H1 (cell line): Measurements from ENCODE around the gene DIDO1. TPM values are rescaled to one million over a fixed set of nuclear protein-coding genes. Genes with fewer than 3 reads are reported as not detected.

Source experiments
- CTCF ChIA-PET: fragments of 300-600 bp; sonication (Branson Sonifier 250); formaldehyde crosslinking; loops from one replicate; lab custom pipeline; 2021; ENCODE audit not compliant: partially characterized antibody; lab: Charles Lee
- POLR2A ChIA-PET: fragments of 300-600 bp; sonication (Branson Sonifier 250); formaldehyde crosslinking; loops from one replicate; lab custom pipeline; 2021; ENCODE audit warnings: inconsistent platforms; ENCODE audit not compliant: partially characterized antibody; lab: Charles Lee
- DNase-seq, 2 experiments: peaks; one replicate each; pipeline versions ENCODE4 v3.0.0 to v3.0.0-alpha.2; 2010 to 2022; ENCODE audit warnings: low spot score in 2 of 2, low read depth in 1 of 2, mixed read lengths in 1 of 2
- FAIRE-seq: peaks from 2 replicates; lab custom pipeline; 2011; peaks lifted over from hg19 to GRCh38; lab: Jason Lieb, UNC
- H2AFZ ChIP-seq: 2 replicates; pipeline ENCODE4 v1.8.1; 2012; ENCODE audit warnings: low read length, inconsistent platforms
- H2AK5ac ChIP-seq: 2 replicates; pipeline ENCODE4 v1.6.1; 2013; ENCODE audit warnings: low read depth, low read length
- H2BK120ac ChIP-seq: replicated peaks from 2 replicates; pipeline ENCODE3; 2013; ENCODE audit warnings: low read depth, low read length, inconsistent platforms
- H2BK12ac ChIP-seq: 2 replicates; pipeline ENCODE4 v1.6.1; 2013; ENCODE audit warnings: low read depth, low read length
- H2BK15ac ChIP-seq: 2 replicates; pipeline ENCODE4 v1.6.1; 2013; ENCODE audit warnings: low read length
- H2BK20ac ChIP-seq: 2 replicates; pipeline ENCODE4 v1.6.1; 2013; ENCODE audit warnings: low read length
- H2BK5ac ChIP-seq: 2 replicates; pipeline ENCODE4 v1.6.1; 2013; ENCODE audit warnings: low read depth, low read length
- H3K14ac ChIP-seq: 2 replicates; pipeline ENCODE4 v1.6.1; 2013; ENCODE audit warnings: inconsistent platforms; ENCODE audit not compliant: insufficient read length
- H3K18ac ChIP-seq: 2 replicates; pipeline ENCODE4 v1.6.1; 2013; ENCODE audit warnings: low read length; ENCODE audit errors: extremely low read depth
- H3K23ac ChIP-seq: 2 replicates; pipeline ENCODE4 v1.6.1; 2013; ENCODE audit warnings: inconsistent platforms; ENCODE audit not compliant: insufficient read length
- H3K23me2 ChIP-seq: 2 replicates; pipeline ENCODE4 v1.6.1; 2013; ENCODE audit warnings: low read depth, low read length
- H3K27ac ChIP-seq: 2 replicates; pipeline ENCODE4 v1.6.1; 2011; ENCODE audit warnings: low read depth, low read length, inconsistent platforms
- H3K27me3 ChIP-seq, 4 experiments: replicated peaks in 1 of 4; 1 replicate in 1 of 4; 2 replicates in 3 of 4; pipeline versions ENCODE4 v1.6.1 to v1.8.1; 2011 to 2013; ENCODE audit warnings: low read length in 3 of 4, mild to moderate bottlenecking in 3 of 4, inconsistent platforms in 2 of 4, mixed read lengths in 2 of 4, moderate library complexity in 1 of 4; ENCODE audit not compliant: control insufficient read depth in 3 of 4, insufficient read depth in 3 of 4; ENCODE audit errors: extremely low read depth in 1 of 4
- H3K36me3 ChIP-seq, 4 experiments: 2 replicates each; pipeline versions ENCODE4 v1.6.1 to v1.8.1; 2011 to 2013; ENCODE audit warnings: mild to moderate bottlenecking in 4 of 4, low read length in 3 of 4, moderate library complexity in 2 of 4, control low read depth in 1 of 4, inconsistent platforms in 1 of 4; ENCODE audit not compliant: insufficient read depth in 4 of 4, control insufficient read depth in 2 of 4
- H3K4ac ChIP-seq: replicated peaks from 2 replicates; pipeline ENCODE3; 2013; ENCODE audit warnings: low read length, low read depth, mixed read lengths, inconsistent platforms; ENCODE audit not compliant: insufficient read length
- H3K4me1 ChIP-seq, 4 experiments: replicated peaks in 1 of 4; 1 replicate in 1 of 4; 2 replicates in 3 of 4; pipeline versions ENCODE4 v1.6.1 to v1.8.1; 2011 to 2013; ENCODE audit warnings: low read length in 3 of 4, inconsistent platforms in 2 of 4, mixed read lengths in 1 of 4; ENCODE audit not compliant: insufficient read depth in 4 of 4, control insufficient read depth in 3 of 4
- H3K4me2 ChIP-seq, 2 experiments: 2 replicates each; pipeline versions ENCODE4 v1.6.1 to v1.8.1; 2011 to 2013; ENCODE audit warnings: low read depth in 2 of 2, low read length in 2 of 2, control low read depth in 1 of 2, inconsistent platforms in 1 of 2, mild to moderate bottlenecking in 1 of 2; ENCODE audit not compliant: insufficient read depth in 1 of 2
- H3K4me3 ChIP-seq, 4 experiments: fragments of 200-600, 300-600 bp in 1 of 4; sonication (generic), shearing (Covaris generic), sonication (Bioruptor Twin) in 1 of 4; 2 replicates each; pipeline versions ENCODE4 v1.5.1 to v1.8.1; 2011 to 2016; ENCODE audit warnings: low read length in 4 of 4, low read depth in 3 of 4, control low read depth in 2 of 4, inconsistent platforms in 2 of 4, mild to moderate bottlenecking in 2 of 4, mixed read lengths in 1 of 4, moderate library complexity in 1 of 4; ENCODE audit not compliant: insufficient read depth in 2 of 4; ENCODE audit errors: extremely low read depth in 1 of 4
- H3K56ac ChIP-seq: replicated peaks from 2 replicates; pipeline ENCODE3; 2013; ENCODE audit warnings: low read depth, mild to moderate bottlenecking, mixed read lengths, low read length, inconsistent platforms; ENCODE audit not compliant: insufficient read length
- H3K79me1 ChIP-seq: 2 replicates; pipeline ENCODE4 v1.6.1; 2013; ENCODE audit warnings: low read depth, low read length, control low read depth
- H3K79me2 ChIP-seq, 2 experiments: 2 replicates each; pipeline versions ENCODE4 v1.6.1 to v1.8.1; 2012 to 2013; ENCODE audit warnings: low read length in 2 of 2, mild to moderate bottlenecking in 2 of 2, inconsistent platforms in 1 of 2; ENCODE audit not compliant: insufficient read depth in 2 of 2, control insufficient read depth in 1 of 2
- H3K9ac ChIP-seq, 4 experiments: replicated peaks in 1 of 4; 1 replicate in 1 of 4; 2 replicates in 3 of 4; pipeline versions ENCODE4 v1.6.1 to v1.8.1; 2011 to 2013; ENCODE audit warnings: low read depth in 3 of 4, low read length in 3 of 4, control low read depth in 2 of 4, mild to moderate bottlenecking in 2 of 4, moderate library complexity in 2 of 4, inconsistent platforms in 1 of 4; ENCODE audit errors: extremely low read depth in 1 of 4
- H3K9me3 ChIP-seq, 2 experiments: 2 replicates each; pipeline versions ENCODE4 v1.6.1 to v1.8.1; 2012 to 2013; ENCODE audit warnings: mild to moderate bottlenecking in 2 of 2, moderate library complexity in 2 of 2, control low read depth in 1 of 2, inconsistent platforms in 1 of 2, low read depth in 1 of 2, low read length in 1 of 2, mixed read lengths in 1 of 2; ENCODE audit not compliant: insufficient read depth in 2 of 2
- H4K20me1 ChIP-seq, 2 experiments: replicated peaks in 1 of 2; 2 replicates each; pipeline versions ENCODE3 to v1.8.1; 2011 to 2013; ENCODE audit warnings: inconsistent platforms in 2 of 2, low read length in 2 of 2, mild to moderate bottlenecking in 1 of 2; ENCODE audit not compliant: insufficient read depth in 2 of 2, control insufficient read depth in 1 of 2
- H4K5ac ChIP-seq: 2 replicates; pipeline ENCODE4 v1.6.1; 2013; ENCODE audit warnings: low read length, low read depth, mixed read lengths, inconsistent platforms; ENCODE audit not compliant: insufficient read length
- H4K8ac ChIP-seq: 2 replicates; pipeline ENCODE4 v1.8.0; 2013; ENCODE audit warnings: mild to moderate bottlenecking, moderate library complexity, low read length, inconsistent platforms; ENCODE audit not compliant: insufficient read depth; ENCODE audit errors: extremely low read depth
- H4K91ac ChIP-seq: replicated peaks from 2 replicates; pipeline ENCODE3; 2013; ENCODE audit warnings: low read length, mixed read lengths, inconsistent platforms; ENCODE audit not compliant: insufficient read length
- BRCA1 ChIP-seq: IDR thresholded peaks from 2 replicates; pipeline ENCODE4 v1.6.1; 2012; ENCODE audit warnings: low read depth, low read length, improper control_type of control experiment
- CBX5 ChIP-seq: fragments of 300-800, 300-1000 bp; sonication (generic); IDR thresholded peaks from 2 replicates; pipeline ENCODE4 v1.7.1; 2016; ENCODE audit warnings: antibody characterized with exemption, low read length, low read depth
- POLR2AphosphoS5 ChIP-seq: IDR thresholded peaks from 2 replicates; pipeline ENCODE4 v1.6.1; 2011; ENCODE audit warnings: low read depth, low read length
- YY1 ChIP-seq: IDR thresholded peaks from 2 replicates; pipeline ENCODE4 v1.6.1; 2011; ENCODE audit warnings: low read depth, mild to moderate bottlenecking, low read length
- WGBS, 2 experiments: shearing (Covaris generic) in 1 of 2; methylation state at CpG; one replicate each; pipeline versions ENCODE4 v1.1.6 to v1.1.7; 2013 to 2015; ENCODE audit warnings: low lambda C conversion rate in 2 of 2, mixed read lengths in 2 of 2, inconsistent platforms in 1 of 2, low coverage in 1 of 2, missing lambda C conversion rate in 1 of 2; ENCODE audit not compliant: insufficient replicate concordance in 2 of 2, insufficient coverage in 1 of 2, insufficient read length in 1 of 2; ENCODE audit errors: extremely low coverage in 1 of 2, missing lambda C conversion rate in 1 of 2; 5-methylcytosine and 5-hydroxymethylcytosine counted together
- polyA plus RNA-seq, 7 experiments: library from polyadenylated mRNA; depleted of rRNA in 3 of 7; stranded (reverse) in 5 of 7; unstranded in 2 of 7; fragments of >200 nt in 5 of 7; fragments of 200-250 nt in 2 of 7; gene quantifications; 1 replicate in 5 of 7; 2 replicates in 1 of 7; 4 replicates in 1 of 7; pipeline versions ENCODE4 v1.2.1 to v1.2.3, GENCODE V29; 2011 to 2013; ENCODE audit warnings: missing spikeins in 2 of 7, mixed read lengths in 2 of 7
- total RNA-seq: library from RNA; stranded (reverse); fragmentation: NEBNext Ultra II Directional; extraction: Animal tissue kit (Norgen Biotek cat#: 25700); gene quantifications from 2 replicates; pipeline ENCODE4 v1.2.1, GENCODE V29; 2021

Gene DIDO1
- total and polyA plus RNA-seq, 2 of the 8 experiments (the other 6 are each of a cell fraction or from before 2014, with no cell fraction given) = 53.6 to 82.8 TPM

- no peak overlapping the region for H2BK5ac ChIP-seq
- no peaks in the 10 kb centered on the region for H3K23me2 ChIP-seq
- ChIA-PET CTCF (interaction anchor here (0.8 to 5.7 kb wide), 25 partner anchors 8 to 328 kb away, joined by 3 to 58 read pairs (median 6); no protein-coding TSS in a partner anchor), POLR2A (interaction anchor here (1.0 to 13.6 kb wide), 6 partner anchors 11 to 82 kb away, joined by 3 to 156 read pairs (median 4); partner anchors contain the start of gene DIDO1)
- peaks cover 26% of the 10 kb centered on the region for H3K79me1 ChIP-seq
- no peaks in the 10 kb centered on the region; a peak in 2 of 7 replicates for H3K4me1 ChIP-seq
- H2BK15ac ChIP-seq = no peak overlapping the region
- no peak overlapping the region for H3K18ac ChIP-seq
- DNase-seq = no peak
- H4K5ac ChIP-seq = no peak overlapping the region
- H2BK12ac ChIP-seq = no peak overlapping the region
- H3K36me3 ChIP-seq = peaks cover 50 to 89% (median 80%) of the 10 kb centered on the region in 4 experiments
- no peak overlapping the region for H4K91ac ChIP-seq
- no peaks in the 10 kb centered on the region for H3K9me3 ChIP-seq
- no peak overlapping the region for H3K4ac ChIP-seq
- no peak overlapping the region for H3K27ac ChIP-seq
- no peak overlapping the region for H3K4me2 ChIP-seq
- H2BK120ac ChIP-seq = no peak overlapping the region
- H4K8ac ChIP-seq = no peak overlapping the region
- no peak overlapping the region for H3K14ac ChIP-seq
- 96% methylated on average over 31 of the region's 31 CpGs; no CpG with 5 or more reads in 1 of the 2 experiments for WGBS, 2 experiments
- peak; percentile 10; the same call in 1 of the 2 replicates for TF ChIP-seq POLR2AphosphoS5
- no peak for TF ChIP-seq CBX5
- TF ChIP-seq BRCA1 = no peak
- TF ChIP-seq YY1 = no peak
- H3K79me2 ChIP-seq = peaks cover 0 to 43% of the 10 kb centered on the region in 2 experiments
- no peak overlapping the region for H3K9ac ChIP-seq
- FAIRE-seq = no peak
- H2AFZ ChIP-seq = no peak overlapping the region
- H4K20me1 ChIP-seq = peaks cover 22 to 44% of the 10 kb centered on the region in 2 experiments
- no peak overlapping the region for H2AK5ac ChIP-seq
- no peak overlapping the region for H3K23ac ChIP-seq
- no peak overlapping the region for H2BK20ac ChIP-seq
- H3K56ac ChIP-seq = no peak overlapping the region
- no peaks in the 10 kb centered on the region for H3K27me3 ChIP-seq
- H3K4me3 ChIP-seq = no peak overlapping the region
These were observed 19.5 kb downstream of the DIDO1 start for GRCh38 chr20:62906647-62907375.
